SK-N-MC (cell line): ENCODE results near the gene LENEP.

Experiments used
- EZH2 ChIP-seq: fragments of 200-600 bp; sonication (generic); IDR thresholded peaks from one replicate; pipeline ENCODE4 v1.6.1; 2017; ENCODE audit warnings: antibody characterized with exemption
- POLR2AphosphoS5 ChIP-seq: IDR thresholded peaks from 2 replicates; pipeline ENCODE4 v1.6.1; 2012; ENCODE audit warnings: mild to moderate bottlenecking, low read depth, low read length, borderline replicate concordance

DNA sequence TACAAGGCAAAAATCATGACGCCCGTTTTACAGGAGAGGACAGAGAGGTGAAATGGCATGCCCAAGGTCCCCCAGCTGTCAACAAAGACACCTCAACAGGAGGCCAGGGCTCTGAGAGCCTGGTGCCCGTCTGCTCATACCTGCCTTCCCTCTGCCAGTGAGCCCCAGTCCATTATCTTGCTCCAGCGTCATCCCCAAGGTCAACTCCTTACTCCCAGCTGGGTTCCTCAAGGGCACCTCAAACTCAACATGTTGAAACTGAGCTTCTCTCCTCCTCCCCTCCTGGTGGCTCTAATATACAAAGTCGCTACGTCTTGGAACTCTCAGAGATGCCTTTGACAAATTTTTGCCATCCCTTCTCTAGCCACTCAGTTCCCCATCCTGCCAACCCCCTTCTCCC lies 40.7 kb upstream of the LENEP start:
- TF ChIP-seq POLR2AphosphoS5 (no peak), EZH2 (no peak)
